SK-MEL-5 (cell line): ENCODE measurements around the gene TCEAL4. TPM values are rescaled to one million over a fixed set of nuclear protein-coding genes. Genes with fewer than 3 reads are reported as not detected.

Experiments used
- DNase-seq: peaks from one replicate; pipeline ENCODE4 v3.0.0-alpha.2; 2016; ENCODE audit warnings: low read depth, low spot score
- in situ Hi-C: cut with HindIII; loops from 2 replicates; pipeline ENCODE4 v1.10.0; 2016; ENCODE audit warnings: low sequenced_read_pairs, high pct_unique_total_duplicates, low pct_unique_long_range_greater_than_20kb
- total RNA-seq: library from RNA; depleted of rRNA; stranded (reverse); fragments of >200 nt; shearing (Covaris generic); gene quantifications from 2 replicates; pipeline ENCODE4 v1.2.3, GENCODE V29; 2014; rRNA removed

The TCEAL4 gene
- total RNA-seq, 1 experiment from 2014 or later = 79.6 TPM

DNA sequence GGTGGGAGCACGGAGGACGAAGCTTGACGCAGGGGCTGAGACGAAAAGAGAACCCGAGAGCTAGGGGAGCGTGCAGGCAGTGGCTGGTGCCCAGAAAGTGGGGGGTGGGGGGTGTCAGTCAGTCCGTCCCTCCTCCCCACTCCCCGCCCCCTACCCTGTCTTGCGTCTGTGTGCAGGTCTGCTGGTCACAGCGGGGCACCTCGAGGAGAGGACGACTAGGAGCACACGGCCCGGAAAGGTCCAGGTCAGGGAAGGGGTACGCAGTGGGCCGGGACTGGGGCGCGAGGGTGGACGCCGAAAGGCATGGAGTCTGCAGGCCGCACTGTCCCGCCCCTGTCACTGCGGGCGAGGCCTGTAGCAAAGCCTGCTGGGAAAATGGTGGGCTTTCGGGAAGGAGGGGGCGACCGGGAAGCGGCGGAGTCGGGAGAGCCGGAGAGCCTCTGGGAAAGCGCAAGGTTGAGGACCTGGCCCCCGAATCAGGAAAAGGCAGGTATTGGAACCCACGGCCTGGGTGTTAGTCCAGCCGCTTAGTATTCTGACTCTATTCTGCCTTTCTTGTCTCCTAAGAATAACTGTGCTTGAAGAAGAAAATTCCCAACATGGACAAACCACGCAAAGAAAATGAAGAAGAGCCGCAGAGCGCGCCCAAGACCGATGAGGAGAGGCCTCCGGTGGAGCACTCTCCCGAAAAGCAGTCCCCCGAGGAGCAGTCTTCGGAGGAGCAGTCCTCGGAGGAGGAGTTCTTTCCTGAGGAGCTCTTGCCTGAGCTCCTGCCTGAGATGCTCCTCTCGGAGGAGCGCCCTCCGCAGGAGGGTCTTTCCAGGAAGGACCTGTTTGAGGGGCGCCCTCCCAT is 44.2 kb downstream of the TCEAL4 start:
- DNase-seq = peak; percentile 71
- in situ Hi-C loops = no loop called here

DNA sequence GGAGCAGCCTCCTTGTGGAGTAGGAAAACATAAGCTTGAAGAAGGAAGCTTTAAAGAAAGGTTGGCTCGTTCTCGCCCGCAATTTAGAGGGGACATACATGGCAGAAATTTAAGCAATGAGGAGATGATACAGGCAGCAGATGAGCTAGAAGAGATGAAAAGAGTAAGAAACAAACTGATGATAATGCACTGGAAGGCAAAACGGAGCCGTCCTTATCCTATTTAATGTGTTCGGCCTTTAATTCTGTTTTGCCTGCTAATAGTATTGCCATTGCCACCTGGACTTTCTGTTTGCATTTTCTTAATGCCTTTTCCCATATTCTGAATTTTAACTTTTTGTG is 44.8 kb downstream of the TCEAL4 start:
- no peak for DNase-seq
- in situ Hi-C loops = no loop called here

DNA sequence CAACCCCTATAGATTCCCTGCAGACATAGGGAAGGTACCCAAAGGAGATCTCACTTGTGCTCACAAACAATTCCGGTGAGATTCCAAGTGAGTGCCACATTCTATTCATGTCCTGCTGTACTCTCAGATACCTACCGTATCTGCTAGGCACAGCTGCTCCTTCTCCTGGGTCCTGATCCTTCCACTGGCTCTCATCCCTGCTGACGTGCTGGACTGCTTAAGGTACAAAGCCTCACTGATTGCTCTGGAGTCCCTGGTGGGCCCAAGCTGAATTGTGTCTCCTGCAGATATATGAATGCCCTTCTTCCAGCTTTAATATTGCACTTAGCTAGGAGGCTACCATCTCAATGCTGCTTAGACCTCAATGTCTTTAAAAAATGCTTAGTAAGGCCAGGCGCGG is 45.8 kb downstream of the TCEAL4 start:
- no peak for DNase-seq
- in situ Hi-C loops = no loop called here

DNA sequence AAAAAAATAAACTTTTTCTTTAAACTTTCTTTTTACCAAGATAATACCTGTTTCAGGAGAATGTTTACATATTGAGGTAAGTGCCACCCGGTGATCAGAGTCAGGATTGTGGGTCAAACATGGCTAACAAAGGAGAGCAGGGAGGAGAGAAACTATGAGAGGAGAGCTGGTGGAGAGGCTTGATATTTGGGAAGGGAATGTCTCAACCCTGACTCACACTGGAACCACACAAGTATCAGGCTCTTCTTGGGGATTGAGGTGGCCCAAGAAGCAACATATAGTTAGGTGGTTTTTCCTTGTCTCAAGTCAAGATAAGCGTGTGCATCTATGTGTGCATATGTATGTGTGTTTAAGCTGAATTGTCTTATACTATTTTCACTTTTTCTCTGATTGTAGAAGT is 50.1 kb downstream of the TCEAL4 start:
- DNase-seq = no peak
- in situ Hi-C loops = no loop called here

Other genes starting within 250 kb of the TCEAL4 start
- gene TCEAL9, start 229.0 kb upstream of the TCEAL4 start, total RNA-seq = 71.7 and 72.0 TPM in 2 replicates
- gene BEX3, start 209.0 kb upstream of the TCEAL4 start, total RNA-seq = 269 and 278 TPM in 2 replicates
- 0.05 TPM in 1 of 2 replicates, not detected in the other for gene RAB40A, start 66.0 kb upstream of the TCEAL4 start, total RNA-seq
- 4.4 and 5.6 TPM in 2 replicates for gene TCEAL3, start 22.4 kb downstream of the TCEAL4 start, total RNA-seq
- 23.2 and 28.6 TPM in 2 replicates for gene TCEAL1, start 43.5 kb downstream of the TCEAL4 start, total RNA-seq
- gene MORF4L2, start 101.2 kb downstream of the TCEAL4 start, total RNA-seq = 469 and 495 TPM in 2 replicates
- not detected in 2 replicates for gene TMEM31, start 125.4 kb downstream of the TCEAL4 start, total RNA-seq
- 543 and 547 TPM in 2 replicates for gene PLP1, start 191.3 kb downstream of the TCEAL4 start, total RNA-seq
- 1.1 and 1.4 TPM in 2 replicates for gene RAB9B, start 246.7 kb downstream of the TCEAL4 start, total RNA-seq